C4-2B (cell line): Measurements from ENCODE around the gene CACHD1.

ENCODE experiments used
- H3K27ac ChIP-seq: fragments of 450-650 bp; 2 replicates; pipeline ENCODE4 v1.5.1; 2017
- ZFX ChIP-seq: fragments of 450-650 bp; IDR thresholded peaks from 2 replicates; pipeline ENCODE4 v1.6.1; 2017
- TF ChIP-seq, protein P1 (sequence below): fragments of 450-650 bp; conservative IDR thresholded peaks from 2 replicates; pipeline ENCODE4 v1.5.1; 2017; ENCODE audit warnings: mild to moderate bottlenecking

Gene CACHD1

DNA sequence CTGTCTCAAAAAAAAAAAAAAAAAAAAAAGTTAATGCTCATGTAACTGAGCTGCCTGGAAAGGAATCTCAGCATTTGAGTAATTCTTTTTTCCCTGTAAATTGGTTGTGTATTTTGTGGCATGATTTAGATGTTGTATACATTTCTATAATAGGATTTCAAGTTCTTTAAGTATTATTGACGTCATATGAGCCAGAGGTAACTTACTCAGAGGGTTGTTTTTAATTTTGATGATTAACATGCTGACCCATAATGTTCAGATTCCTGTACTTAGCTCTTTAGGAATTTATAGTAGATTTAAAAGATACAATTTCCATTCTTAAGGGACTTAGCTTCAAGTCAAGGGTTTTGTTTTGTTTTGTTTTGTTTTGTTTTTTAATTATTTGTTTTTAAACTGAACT lies 120.4 kb downstream of the CACHD1 start:
- H3K27ac ChIP-seq, result no peak overlapping the region
- no peak for TF ChIP-seq ZFX
- TF ChIP-seq, protein P1, sequence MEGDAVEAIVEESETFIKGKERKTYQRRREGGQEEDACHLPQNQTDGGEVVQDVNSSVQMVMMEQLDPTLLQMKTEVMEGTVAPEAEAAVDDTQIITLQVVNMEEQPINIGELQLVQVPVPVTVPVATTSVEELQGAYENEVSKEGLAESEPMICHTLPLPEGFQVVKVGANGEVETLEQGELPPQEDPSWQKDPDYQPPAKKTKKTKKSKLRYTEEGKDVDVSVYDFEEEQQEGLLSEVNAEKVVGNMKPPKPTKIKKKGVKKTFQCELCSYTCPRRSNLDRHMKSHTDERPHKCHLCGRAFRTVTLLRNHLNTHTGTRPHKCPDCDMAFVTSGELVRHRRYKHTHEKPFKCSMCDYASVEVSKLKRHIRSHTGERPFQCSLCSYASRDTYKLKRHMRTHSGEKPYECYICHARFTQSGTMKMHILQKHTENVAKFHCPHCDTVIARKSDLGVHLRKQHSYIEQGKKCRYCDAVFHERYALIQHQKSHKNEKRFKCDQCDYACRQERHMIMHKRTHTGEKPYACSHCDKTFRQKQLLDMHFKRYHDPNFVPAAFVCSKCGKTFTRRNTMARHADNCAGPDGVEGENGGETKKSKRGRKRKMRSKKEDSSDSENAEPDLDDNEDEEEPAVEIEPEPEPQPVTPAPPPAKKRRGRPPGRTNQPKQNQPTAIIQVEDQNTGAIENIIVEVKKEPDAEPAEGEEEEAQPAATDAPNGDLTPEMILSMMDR, result no peak

DNA sequence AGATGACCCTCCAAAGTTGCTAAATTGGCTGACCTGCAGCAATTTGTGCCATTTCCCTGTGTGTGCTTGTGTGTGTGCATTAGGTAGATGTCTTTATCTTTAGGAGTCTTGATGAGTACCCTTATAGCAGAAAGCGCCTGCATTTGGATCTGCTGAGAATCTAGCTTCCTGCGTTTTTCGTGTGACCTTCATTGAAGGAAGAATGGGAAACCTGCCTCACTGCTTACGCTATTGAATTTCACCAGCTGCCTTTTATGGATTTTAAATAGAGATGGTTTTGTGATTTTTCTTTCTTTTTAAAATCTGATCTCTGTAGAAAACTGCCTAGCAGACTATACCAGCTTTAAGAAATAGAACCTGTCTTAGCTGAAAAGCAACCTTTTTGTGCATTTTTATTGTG lies 124.5 kb downstream of the CACHD1 start:
- H3K27ac ChIP-seq, result no peak overlapping the region
- TF ChIP-seq ZFX, result no peak
- TF ChIP-seq, protein P1, result no peak

DNA sequence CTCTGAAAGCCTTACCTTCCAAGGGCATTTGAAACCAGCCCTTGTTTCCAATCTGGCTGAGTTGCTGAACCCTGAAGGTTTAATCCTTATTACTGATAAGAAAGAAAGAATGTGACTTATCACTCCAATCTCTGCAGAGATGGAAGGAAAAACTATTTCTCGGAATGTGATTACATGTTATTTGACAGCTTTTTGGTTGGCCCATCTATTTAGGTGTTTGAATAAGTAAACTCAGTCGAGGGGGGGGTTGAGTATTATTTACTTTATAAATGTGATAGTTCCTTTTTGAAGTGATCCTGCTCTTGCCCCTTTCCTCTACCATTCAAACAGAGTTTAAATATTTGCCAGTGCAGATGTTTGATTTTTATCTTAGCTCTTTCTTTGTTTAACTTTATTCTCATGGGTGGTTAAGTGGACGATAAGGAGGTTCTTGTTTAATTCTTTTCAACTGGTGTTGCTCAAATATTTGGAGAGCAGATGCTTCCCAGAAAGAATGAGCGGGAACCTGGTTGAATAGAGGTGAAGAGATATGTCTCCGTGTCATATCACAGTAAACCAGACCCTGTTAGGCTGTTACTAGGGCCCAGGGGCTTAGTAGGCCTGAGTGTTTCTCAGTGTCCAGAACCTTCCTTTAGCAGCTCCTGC lies 126.1 kb downstream of the CACHD1 start:
- H3K27ac ChIP-seq, result no peak overlapping the region
- no peak for TF ChIP-seq ZFX
- TF ChIP-seq, protein P1, result no peak

DNA sequence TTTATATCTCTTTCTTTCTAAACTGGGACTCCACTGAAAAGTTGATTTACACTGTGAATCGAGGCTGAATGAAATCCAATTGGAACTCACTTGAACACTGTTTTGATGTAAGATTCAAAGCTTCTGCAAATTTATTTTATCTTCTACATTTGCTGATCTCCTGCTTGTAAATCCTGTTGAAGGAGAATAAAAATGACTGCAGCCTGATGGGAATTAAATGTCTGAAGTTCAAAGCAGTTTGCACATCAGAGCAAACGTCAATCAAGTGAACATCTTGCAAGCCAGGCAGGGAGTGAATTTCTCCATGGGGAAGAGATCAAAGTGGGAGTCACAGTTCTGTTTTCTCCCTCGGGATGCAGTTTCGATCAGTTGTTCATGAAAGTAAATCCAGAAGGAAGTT lies 127.2 kb downstream of the CACHD1 start:
- H3K27ac ChIP-seq, result no peak overlapping the region
- TF ChIP-seq, protein P1, result no peak
- TF ChIP-seq ZFX, result no peak

DNA sequence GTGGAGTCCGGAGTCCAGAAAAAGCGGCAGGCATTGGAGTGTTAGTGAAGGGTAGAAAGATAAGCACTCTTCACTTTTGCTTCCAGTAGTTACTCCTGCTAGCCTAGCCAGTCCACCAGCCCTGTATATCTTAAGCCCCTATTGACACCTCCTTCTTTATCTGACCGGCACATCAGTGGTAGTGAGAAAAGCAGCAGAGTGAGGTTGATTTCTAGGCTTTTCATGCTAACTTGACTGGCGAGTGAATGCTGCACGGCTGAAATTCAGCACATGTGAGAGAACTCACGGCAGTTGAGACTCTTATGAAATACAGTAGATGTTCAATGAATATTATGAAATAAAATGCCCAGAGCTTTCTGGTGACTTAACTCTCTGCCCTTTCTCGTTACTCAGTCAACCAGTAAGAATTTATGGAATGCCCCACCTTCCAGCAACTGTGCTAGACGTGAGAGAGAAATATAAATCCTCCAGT lies 128.2 kb downstream of the CACHD1 start:
- no peak overlapping the region for H3K27ac ChIP-seq
- TF ChIP-seq, protein P1, result no peak
- no peak for TF ChIP-seq ZFX

DNA sequence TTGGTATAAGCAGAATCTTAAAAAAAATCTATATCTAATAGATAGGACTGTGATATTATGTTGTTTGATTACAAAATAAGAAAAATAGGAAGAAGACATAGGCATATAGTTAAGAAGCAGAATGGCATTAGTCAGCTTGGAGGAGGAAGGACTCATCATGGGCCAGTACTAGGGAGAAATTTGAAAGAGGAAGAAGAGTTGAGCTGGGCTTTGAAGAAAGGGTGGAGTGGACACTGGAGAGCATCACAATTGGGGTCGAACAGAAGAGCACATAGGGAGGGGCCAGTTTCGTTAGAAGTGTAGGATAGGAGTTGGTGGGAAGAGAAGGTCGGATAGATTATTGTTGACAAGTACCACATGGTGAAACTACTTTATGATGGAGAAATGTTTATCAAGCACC lies 129.3 kb downstream of the CACHD1 start:
- TF ChIP-seq, protein P1, result no peak
- TF ChIP-seq ZFX, result no peak
- no peak overlapping the region for H3K27ac ChIP-seq

DNA sequence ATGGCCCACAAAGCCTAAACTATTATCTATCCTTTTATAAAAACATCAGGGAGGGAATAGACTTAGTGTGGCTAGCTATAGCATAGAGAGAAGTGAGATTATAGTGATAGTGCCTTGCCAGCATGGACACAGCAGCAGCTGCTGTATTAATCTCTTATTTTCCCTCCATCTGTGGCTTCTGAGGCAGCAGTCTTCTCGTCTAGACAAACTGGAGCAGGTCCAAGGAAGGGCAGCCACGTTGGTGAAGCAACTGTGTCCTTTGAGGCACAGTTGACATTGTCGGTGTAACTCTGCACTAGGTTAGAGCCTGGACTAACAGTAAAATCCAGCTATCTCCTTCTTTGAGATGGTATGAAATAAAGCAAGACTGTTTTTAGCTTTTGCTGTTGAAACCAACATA lies 131.3 kb downstream of the CACHD1 start:
- TF ChIP-seq, protein P1, result no peak
- TF ChIP-seq ZFX, result no peak
- no peak overlapping the region for H3K27ac ChIP-seq
